ENCODE results near the gene HMX1. TPM values are rescaled to one million over a fixed set of nuclear protein-coding genes. Genes with fewer than 3 reads are reported as not detected.

The HMX1 gene
- total and polyA plus RNA-seq, 12 donors = 0.15 TPM; not detected in 11

- intact Hi-C loops (cut with DNase I) = no loop called here
These were observed 36.9 kb downstream of the HMX1 start for GRCh38 chr4:8834681-8835220.

DNA sequence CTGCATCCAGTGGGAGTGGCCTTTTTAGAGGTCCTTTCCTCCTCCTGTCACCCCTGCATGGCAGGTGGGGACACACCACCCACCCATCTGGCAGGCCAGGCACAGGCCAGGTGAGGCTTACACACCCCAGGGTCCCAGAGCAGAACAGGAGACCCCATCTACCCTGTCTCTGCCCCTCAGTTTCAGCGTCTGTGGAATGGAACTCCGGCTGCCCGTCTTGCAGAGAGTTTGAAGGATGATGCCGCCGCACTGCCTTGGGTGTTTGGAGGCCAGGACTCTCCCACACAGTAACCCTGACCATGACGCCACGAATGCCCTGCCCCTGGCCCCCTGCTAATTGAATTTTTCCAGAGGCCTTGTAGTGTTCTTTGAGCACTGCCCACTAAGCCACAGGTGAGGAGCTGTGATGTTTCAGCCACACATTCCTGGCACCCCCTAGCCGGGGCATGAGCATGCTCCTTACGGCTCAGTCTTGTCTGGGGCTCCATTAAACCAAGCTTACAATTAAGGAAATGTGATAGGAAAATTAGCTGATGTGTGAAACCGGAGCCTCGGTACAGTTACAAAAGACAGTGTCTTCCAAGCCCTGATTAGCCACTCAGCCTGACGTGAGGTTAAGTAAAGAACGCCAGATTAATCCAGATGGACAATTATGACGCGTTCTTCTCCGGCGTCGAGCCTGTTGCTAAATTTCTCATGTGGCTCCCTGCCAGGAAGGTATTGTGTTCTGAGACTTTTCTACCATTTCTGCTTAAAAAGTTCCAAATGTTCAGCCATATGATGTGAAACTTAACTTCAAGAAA, 39.3 kb downstream of the HMX1 start:
- no peak overlapping the region for H3K4me3 ChIP-seq
- no peaks in the 10 kb centered on the region for H3K4me1 ChIP-seq
- WGBS, 2 donors = 56 to 57% methylated on average over 18 of the region's 18 CpGs
- H3K27me3 ChIP-seq = peaks cover 0 to 47% (median 33%) of the 10 kb centered on the region in 7 donors
- ATAC-seq (no peak), DNase-seq (no peak)
- intact Hi-C loops (cut with DNase I) = no loop called here
- no peak overlapping the region for H3K27ac ChIP-seq
- peaks cover 0 to 13% (median 4%) of the 10 kb centered on the region in 11 donors for H3K9me3 ChIP-seq
- TF ChIP-seq, protein P1, sequence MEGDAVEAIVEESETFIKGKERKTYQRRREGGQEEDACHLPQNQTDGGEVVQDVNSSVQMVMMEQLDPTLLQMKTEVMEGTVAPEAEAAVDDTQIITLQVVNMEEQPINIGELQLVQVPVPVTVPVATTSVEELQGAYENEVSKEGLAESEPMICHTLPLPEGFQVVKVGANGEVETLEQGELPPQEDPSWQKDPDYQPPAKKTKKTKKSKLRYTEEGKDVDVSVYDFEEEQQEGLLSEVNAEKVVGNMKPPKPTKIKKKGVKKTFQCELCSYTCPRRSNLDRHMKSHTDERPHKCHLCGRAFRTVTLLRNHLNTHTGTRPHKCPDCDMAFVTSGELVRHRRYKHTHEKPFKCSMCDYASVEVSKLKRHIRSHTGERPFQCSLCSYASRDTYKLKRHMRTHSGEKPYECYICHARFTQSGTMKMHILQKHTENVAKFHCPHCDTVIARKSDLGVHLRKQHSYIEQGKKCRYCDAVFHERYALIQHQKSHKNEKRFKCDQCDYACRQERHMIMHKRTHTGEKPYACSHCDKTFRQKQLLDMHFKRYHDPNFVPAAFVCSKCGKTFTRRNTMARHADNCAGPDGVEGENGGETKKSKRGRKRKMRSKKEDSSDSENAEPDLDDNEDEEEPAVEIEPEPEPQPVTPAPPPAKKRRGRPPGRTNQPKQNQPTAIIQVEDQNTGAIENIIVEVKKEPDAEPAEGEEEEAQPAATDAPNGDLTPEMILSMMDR (IDR thresholded peaks at IDR 0.05) = no peak
- no peaks in the 10 kb centered on the region for H3K36me3 ChIP-seq

More at GRCh38 chr4:8834681-8835220, 36.9 kb downstream of the HMX1 start:
- Histone ChIP-seq H3K4me3 (no peak overlapping the region), H3K27ac (no peak overlapping the region), H3K9me3 (no peaks in the 10 kb centered on the region), H3K36me3 (no peaks in the 10 kb centered on the region), H3K4me1 (no peaks in the 10 kb centered on the region), H3K27me3 (peaks cover 0 to 60% (median 48%) of the 10 kb centered on the region in 7 donors)
- WGBS, 2 donors = 60 to 61% methylated on average over 11 of the region's 11 CpGs
- TF ChIP-seq, protein P1 (IDR thresholded peaks at IDR 0.05) = no peak
- no peak for DNase-seq
- no peak for ATAC-seq

DNA sequence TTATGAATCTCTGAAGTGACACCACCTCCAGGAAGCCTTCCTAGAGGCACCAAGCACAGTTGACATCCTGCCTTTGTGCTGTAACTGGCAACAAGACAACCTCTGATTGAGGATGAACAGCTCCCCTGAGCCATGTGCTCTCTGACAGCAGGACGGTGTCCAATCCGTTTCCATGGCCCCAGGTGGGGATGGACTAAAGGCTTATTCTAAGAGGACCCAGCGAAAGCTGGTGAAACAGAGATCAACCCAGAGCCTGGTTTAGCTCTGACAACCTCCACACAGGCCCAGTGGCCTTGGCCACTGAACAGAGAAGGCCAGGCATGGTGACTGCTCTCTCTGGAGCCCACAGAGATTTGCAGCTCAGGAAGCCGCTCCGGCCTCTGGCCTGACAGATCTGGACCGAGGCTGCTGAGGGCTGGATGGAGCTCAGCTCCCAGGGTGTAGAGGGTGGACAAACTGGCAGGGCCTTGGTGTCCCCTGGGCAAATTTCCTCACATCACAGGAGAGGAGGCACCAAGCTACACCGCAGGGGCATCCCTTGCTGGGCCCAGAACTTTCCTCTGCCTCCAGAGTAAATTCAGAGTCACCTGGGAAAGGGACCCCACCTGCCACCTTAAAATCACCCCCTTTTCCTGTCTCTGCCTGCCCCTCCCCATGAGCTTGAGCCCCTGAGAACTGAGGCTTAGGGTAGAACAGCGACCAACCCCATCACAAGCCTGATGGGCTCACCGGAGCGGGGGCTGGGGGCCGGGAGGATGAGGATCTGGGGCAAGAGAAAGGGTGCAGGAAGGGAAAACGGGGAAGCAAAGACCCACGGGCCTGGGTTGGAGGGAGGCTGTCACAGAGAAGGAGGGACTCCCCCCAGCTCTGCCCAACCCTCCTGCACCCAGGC, 40.2 kb downstream of the HMX1 start:
- Histone ChIP-seq H3K36me3 (no peaks in the 10 kb centered on the region), H3K9me3 (peaks cover 0 to 13% (median 4%) of the 10 kb centered on the region in 11 donors), H3K4me1 (no peaks in the 10 kb centered on the region), H3K27ac (no peak overlapping the region), H3K4me3 (no peak overlapping the region), H3K27me3 (peaks cover 0 to 39% (median 25%) of the 10 kb centered on the region in 7 donors)
- ATAC-seq = peak in 1 of 8 donors; percentile 40
- 76 to 80% methylated on average over 13 of the region's 13 CpGs for WGBS, 2 donors
- TF ChIP-seq, protein P1 (IDR thresholded peaks at IDR 0.05) = no peak
- DNase-seq = no peak
- intact Hi-C loops (cut with DNase I) = no loop called here

- Histone ChIP-seq H3K27ac (no peak overlapping the region), H3K4me1 (no peaks in the 10 kb centered on the region), H3K36me3 (no peaks in the 10 kb centered on the region), H3K9me3 (peaks cover 0 to 13% (median 4%) of the 10 kb centered on the region in 11 donors), H3K4me3 (no peak overlapping the region), H3K27me3 (peaks cover 0 to 31% (median 19%) of the 10 kb centered on the region in 7 donors)
- ATAC-seq (no peak), DNase-seq (no peak)
- intact Hi-C loops (cut with DNase I) = no loop called here
- WGBS, 2 donors = 79 to 84% methylated on average over 11 of the region's 11 CpGs
- TF ChIP-seq, protein P1 (IDR thresholded peaks at IDR 0.05) = no peak
These were observed 40.9 kb downstream of the HMX1 start for GRCh38 chr4:8830611-8831200.

Data from heart right ventricle (tissue), 16 donors.